Adrenal gland (tissue), 12 donors: ENCODE data around the gene ATP11A. TPM values are rescaled to one million over a fixed set of nuclear protein-coding genes. Genes with fewer than 3 reads are reported as not detected.

Source experiments
- DNase-seq, 7 donors: peaks; one replicate each; pipeline ENCODE4 v3.0.0-alpha.2; 2019 to 2020
- H3K27ac ChIP-seq, 5 donors: fragments of 200-600 bp; sonication (generic) in 4 of 5; 1 replicate in 3 of 5; 2 replicates in 2 of 5; pipeline versions ENCODE4 v1.5.1 to v1.8.0; 2016 to 2020; ENCODE audit warnings: mild to moderate bottlenecking in 1 of 5
- H3K27me3 ChIP-seq: fragments of 200-600 bp; 2 replicates; pipeline ENCODE4 v1.8.0; 2021
- H3K36me3 ChIP-seq, 2 donors: fragments of 200-600 bp; replicated peaks in 1 of 2; 1 replicate in 1 of 2; 2 replicates in 1 of 2; pipeline versions ENCODE4 v1.5.1 to v1.8.0; 2018 to 2022
- H3K4me1 ChIP-seq, 2 donors: fragments of 200-600 bp; replicated peaks in 1 of 2; 1 replicate in 1 of 2; 2 replicates in 1 of 2; pipeline versions ENCODE4 v1.5.1 to v1.8.0; 2018 to 2021
- H3K4me3 ChIP-seq, 4 donors: fragments of 200-600 bp; sonication (generic) in 3 of 4; one replicate each; pipeline ENCODE4 v1.5.1; 2016 to 2018
- H3K9me3 ChIP-seq, 3 donors: fragments of 200-600 bp; sonication (generic) in 1 of 3; replicated peaks in 1 of 3; 1 replicate in 2 of 3; 2 replicates in 1 of 3; pipeline versions ENCODE4 v1.5.1 to v1.8.0; 2016 to 2021
- CTCF ChIP-seq, 6 experiments: fragments of 450-650 bp in 4 of 6; fragments of 200-600 bp in 2 of 6; sonication (generic) in 1 of 6; IDR thresholded peaks; 1 replicate in 5 of 6; 2 replicates in 1 of 6; pipeline versions ENCODE4 v1.5.1 to v1.8.0; 2016 to 2021; ENCODE audit warnings: antibody characterized with exemption in 6 of 6, mild to moderate bottlenecking in 2 of 6, moderate library complexity in 1 of 6
- POLR2A ChIP-seq, 2 donors: fragments of 450-650 bp; IDR thresholded peaks; one replicate each; pipeline ENCODE4 v1.6.1; 2017; ENCODE audit warnings: antibody characterized with exemption in 2 of 2, mild to moderate bottlenecking in 2 of 2, moderate library complexity in 1 of 2
- WGBS, 4 donors: extraction: QIAGEN DNeasy Blood & Tissue Kit in 2 of 4; methylation state at CpG; one replicate each; pipeline versions ENCODE4 v1.1.5 to v1.1.7; 2013 to 2017; 5-methylcytosine and 5-hydroxymethylcytosine counted together
- intact Hi-C, 2 donors: fragments of 100-400 bp; cut with DNase I; formaldehyde crosslinking; loops; one replicate each; pipeline versions ENCODE4 v1.14.1 to v1.15.0; 2022 to 2023
- polyA plus RNA-seq, 3 donors: library from polyadenylated mRNA; stranded (reverse); fragments of 200-250 nt in 2 of 3; fragments of 350-450 nt in 1 of 3; fragmentation: Illumina TruSeq in 1 of 3; extraction: RNeasy Lipid Tissue Mini Kit (QIAGEN cat#74804) in 1 of 3; gene quantifications; one replicate each; pipeline ENCODE4 v1.2.3, GENCODE V29; 2013 to 2014
- total RNA-seq, 9 donors: library from RNA; depleted of rRNA in 4 of 9; stranded (reverse); fragments of >200 nt in 4 of 9; fragments of 120-200 nt in 1 of 9; fragmentation: NEBNext Ultra II Directional in 1 of 9; extraction: Animal tissue kit (Norgen Biotek cat#: 25700) in 1 of 9; gene quantifications; one replicate each; pipeline versions ENCODE4 v1.1.0 to v1.2.4, GENCODE V29; 2013 to 2023
- donor health status: healthy with polysubstance abuse.
- donor health status: Bipolar disorder and iron deficiency.
- donor health status: DM: yes; HTN: yes; CAD: no.
- donor health status: DM: no; HTN: no; CAD: no.
- donor health status: DM: no; HTN: no; CAD: no.
- donor health status: DM: yes; HTN: yes; CAD: no.

Gene ATP11A
- total and polyA plus RNA-seq, 12 donors: 6.0 to 94.1 (median 29.8) TPM

GRCh38 chr13:112648966-112649690, 40.7 kb upstream of the ATP11A start:
- WGBS, 4 donors: 91 to 95% (median 94%) methylated on average over 30 to 31 of the region's 31 CpGs

GRCh38 chr13:112651311-112651710, 38.5 kb upstream of the ATP11A start:
- 50 to 67% (median 65%) methylated on average over 4 to 5 of the region's 5 CpGs for WGBS, 4 donors
- intact Hi-C loops: no loop called here
- TF ChIP-seq POLR2A (IDR thresholded peaks at IDR 0.05): no peak
- no peak for TF ChIP-seq CTCF (IDR thresholded peaks at IDR 0.05)
- H3K4me1 ChIP-seq: no peaks in the 10 kb centered on the region
- H3K4me3 ChIP-seq: no peak overlapping the region
- no peaks in the 10 kb centered on the region for H3K9me3 ChIP-seq
- no peak overlapping the region for H3K27ac ChIP-seq
- no peaks in the 10 kb centered on the region for H3K27me3 ChIP-seq
- no peaks in the 10 kb centered on the region for H3K36me3 ChIP-seq
- DNase-seq: peak in 1 of 7 donors; percentile 39

More at GRCh38 chr13:112648966-112649690, 40.7 kb upstream of the ATP11A start:
- intact Hi-C loops: no loop called here
- Histone ChIP-seq H3K9me3 (no peaks in the 10 kb centered on the region), H3K27me3 (no peaks in the 10 kb centered on the region), H3K4me1 (no peaks in the 10 kb centered on the region), H3K27ac (no peak overlapping the region), H3K36me3 (no peaks in the 10 kb centered on the region), H3K4me3 (no peak overlapping the region)
- TF ChIP-seq CTCF (IDR thresholded peaks at IDR 0.05): no peak
- no peak for TF ChIP-seq POLR2A (IDR thresholded peaks at IDR 0.05)
- peak in 1 of 7 donors; percentile 42 for DNase-seq

- H3K27me3 ChIP-seq: no peaks in the 10 kb centered on the region
- WGBS, 4 donors: 50 to 71% (median 63%) methylated on average over 7 of the region's 7 CpGs
- TF ChIP-seq CTCF (IDR thresholded peaks at IDR 0.05) (no peak), POLR2A (IDR thresholded peaks at IDR 0.05) (no peak)
Observed at GRCh38 chr13:112651750-112652511, 37.9 kb upstream of the ATP11A start.

GRCh38 chr13:112652512-112653070, 37.2 kb upstream of the ATP11A start:
- H3K27me3 ChIP-seq: no peaks in the 10 kb centered on the region
- no peaks in the 10 kb centered on the region for H3K9me3 ChIP-seq
- H3K36me3 ChIP-seq: no peaks in the 10 kb centered on the region
- no peak overlapping the region for H3K4me3 ChIP-seq
- peak in 1 of 7 donors; percentile 39 for DNase-seq
- no peaks in the 10 kb centered on the region for H3K4me1 ChIP-seq
- WGBS, 4 donors: 72 to 81% (median 75%) methylated on average over 7 of the region's 7 CpGs
- intact Hi-C loops: no loop called here
- no peak for TF ChIP-seq CTCF (IDR thresholded peaks at IDR 0.05)
- no peak for TF ChIP-seq POLR2A (IDR thresholded peaks at IDR 0.05)
- H3K27ac ChIP-seq: no peak overlapping the region

More at GRCh38 chr13:112651750-112652511, 37.9 kb upstream of the ATP11A start:
- Histone ChIP-seq H3K4me1 (no peaks in the 10 kb centered on the region), H3K9me3 (no peaks in the 10 kb centered on the region), H3K27ac (no peak overlapping the region), H3K4me3 (no peak overlapping the region), H3K36me3 (no peaks in the 10 kb centered on the region)
- intact Hi-C loops: no loop called here
- peak in 1 of 7 donors; percentile 49 for DNase-seq
